GM10266 (cell line): ENCODE data around the gene IGSF10.

Experiments used
- DNase-seq: peaks from one replicate; pipeline ENCODE4 v3.0.0; 2012; ENCODE audit errors: extremely low spot score
- TF ChIP-seq, protein P1 (sequence below): IDR thresholded peaks from 2 replicates; pipeline ENCODE4 v1.5.1; 2012; ENCODE audit warnings: mild to moderate bottlenecking, low read depth; ENCODE audit not compliant: control insufficient read depth, insufficient read depth; ENCODE audit errors: missing control alignments

Gene IGSF10

DNA sequence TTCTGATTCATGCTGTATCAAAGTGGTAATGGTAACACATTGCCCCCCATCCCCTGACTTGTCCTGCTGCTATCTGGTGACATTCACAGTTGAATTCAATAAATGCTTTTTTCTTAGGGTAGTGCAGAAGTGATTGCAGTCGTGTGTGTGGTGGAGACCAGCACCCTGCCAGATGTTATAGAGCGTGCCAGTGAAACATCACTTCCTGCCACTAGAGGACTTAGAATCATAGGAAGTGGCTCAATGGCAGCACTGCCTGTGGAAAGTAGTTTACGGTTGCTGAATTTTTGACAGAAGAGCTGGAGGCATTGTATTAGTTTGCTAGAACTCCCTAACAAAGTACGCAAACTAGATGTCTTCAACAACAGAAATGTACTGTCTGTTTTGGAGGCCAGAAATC lies 38.9 kb downstream of the IGSF10 start:
- DNase-seq, result no peak
- TF ChIP-seq, protein P1, sequence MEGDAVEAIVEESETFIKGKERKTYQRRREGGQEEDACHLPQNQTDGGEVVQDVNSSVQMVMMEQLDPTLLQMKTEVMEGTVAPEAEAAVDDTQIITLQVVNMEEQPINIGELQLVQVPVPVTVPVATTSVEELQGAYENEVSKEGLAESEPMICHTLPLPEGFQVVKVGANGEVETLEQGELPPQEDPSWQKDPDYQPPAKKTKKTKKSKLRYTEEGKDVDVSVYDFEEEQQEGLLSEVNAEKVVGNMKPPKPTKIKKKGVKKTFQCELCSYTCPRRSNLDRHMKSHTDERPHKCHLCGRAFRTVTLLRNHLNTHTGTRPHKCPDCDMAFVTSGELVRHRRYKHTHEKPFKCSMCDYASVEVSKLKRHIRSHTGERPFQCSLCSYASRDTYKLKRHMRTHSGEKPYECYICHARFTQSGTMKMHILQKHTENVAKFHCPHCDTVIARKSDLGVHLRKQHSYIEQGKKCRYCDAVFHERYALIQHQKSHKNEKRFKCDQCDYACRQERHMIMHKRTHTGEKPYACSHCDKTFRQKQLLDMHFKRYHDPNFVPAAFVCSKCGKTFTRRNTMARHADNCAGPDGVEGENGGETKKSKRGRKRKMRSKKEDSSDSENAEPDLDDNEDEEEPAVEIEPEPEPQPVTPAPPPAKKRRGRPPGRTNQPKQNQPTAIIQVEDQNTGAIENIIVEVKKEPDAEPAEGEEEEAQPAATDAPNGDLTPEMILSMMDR, result no peak

DNA sequence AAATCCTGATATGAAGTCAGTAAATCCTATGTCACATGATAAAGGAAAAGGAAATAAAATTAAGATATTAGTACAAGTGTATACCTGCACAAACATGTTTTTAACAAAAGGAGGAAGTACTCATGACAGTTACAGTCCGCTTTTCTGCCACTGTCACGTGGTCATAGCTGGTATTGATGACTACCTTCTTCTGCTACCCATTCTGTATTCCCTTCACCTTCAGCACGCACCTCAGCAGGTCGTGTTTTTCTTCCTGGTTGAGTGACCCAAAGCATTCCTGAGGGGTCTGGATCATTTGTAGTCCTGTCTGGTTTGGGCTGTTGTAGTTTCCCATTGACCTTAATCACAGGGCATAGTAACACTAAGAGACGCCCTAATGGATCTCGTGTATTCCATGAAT lies 41.1 kb downstream of the IGSF10 start:
- no peak for DNase-seq
- TF ChIP-seq, protein P1, result no peak

DNA sequence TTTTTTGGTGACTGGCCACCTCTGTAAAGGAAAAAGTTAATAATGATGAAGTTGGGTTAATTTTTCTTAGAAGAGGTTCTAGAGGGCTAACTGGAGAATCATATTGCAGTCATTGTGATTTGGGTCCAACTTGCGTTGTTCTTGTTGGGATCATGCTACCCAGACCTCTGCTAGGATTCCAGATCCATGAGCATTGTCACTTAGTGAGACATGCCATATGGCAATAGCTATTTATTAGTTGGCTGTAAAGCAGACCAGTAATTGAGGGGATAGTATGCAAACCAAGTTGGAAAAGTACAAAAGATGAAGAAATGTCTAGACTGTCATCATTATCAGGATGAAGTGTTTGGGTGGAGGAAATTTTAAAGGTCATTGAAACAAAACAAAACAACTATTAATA lies 45.6 kb downstream of the IGSF10 start:
- TF ChIP-seq, protein P1, result no peak
- no peak for DNase-seq

DNA sequence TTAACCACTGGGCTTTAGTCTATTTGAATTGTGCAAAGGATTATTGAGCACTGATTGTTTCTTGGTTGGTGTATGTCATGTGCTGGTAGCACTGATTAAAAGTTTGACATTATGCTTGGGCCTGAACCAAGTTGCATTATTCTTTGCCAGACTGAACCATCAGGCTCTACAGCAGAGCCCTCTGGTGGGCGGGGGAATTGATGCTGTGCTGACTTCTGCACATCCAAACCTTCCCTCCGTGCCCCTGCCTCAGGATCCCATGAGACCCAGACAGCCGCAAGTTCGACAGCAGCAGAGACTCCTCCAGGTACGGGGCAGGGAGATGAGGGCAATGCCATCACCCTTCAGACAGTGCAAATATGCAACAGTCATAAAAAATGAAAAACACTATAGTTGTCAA lies 47.9 kb downstream of the IGSF10 start:
- TF ChIP-seq, protein P1, result no peak
- DNase-seq, result no peak
